Measurements from ENCODE around the gene MIEN1.

DNA sequence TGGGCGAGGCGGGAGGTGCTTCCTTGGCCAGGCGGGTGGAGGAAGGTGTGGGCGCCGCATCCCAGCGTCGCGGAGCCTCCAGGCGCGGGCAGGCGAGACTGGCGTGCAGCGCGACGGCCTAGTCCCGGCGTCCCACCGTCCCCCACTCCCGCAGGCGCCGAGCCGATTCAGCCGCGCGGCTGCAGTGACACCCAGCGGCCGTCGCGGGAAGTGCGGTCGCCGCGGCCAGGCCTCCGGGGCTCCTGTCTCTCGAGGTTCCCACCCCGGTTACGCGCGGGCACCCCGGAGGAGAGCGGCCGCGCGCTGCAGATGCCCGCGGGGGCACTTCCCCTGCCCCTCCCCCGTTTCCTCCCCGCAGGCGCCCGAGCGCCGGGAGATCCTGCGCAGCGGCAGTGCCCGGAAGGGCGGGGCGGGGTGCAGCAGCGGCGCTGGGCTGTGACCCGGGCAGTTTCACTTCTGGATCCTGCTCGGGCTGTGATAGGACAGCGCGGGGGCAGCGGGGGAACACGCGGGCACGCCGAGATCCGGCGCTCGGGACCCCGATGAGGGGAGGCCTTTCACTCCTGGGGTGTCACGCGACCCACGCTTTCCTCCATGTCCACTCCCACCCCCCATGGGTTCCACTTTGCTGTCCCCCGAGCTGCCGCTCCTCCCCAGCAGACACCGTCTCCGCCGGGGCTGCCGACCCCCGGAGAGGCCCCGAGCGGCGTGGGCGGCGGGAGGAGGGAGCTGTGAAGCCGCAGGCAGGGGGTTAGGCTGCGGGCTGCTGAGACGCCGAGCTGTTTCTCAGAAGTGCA lies 24.0 kb upstream of the MIEN1 start:
- TF ChIP-seq, protein P1, sequence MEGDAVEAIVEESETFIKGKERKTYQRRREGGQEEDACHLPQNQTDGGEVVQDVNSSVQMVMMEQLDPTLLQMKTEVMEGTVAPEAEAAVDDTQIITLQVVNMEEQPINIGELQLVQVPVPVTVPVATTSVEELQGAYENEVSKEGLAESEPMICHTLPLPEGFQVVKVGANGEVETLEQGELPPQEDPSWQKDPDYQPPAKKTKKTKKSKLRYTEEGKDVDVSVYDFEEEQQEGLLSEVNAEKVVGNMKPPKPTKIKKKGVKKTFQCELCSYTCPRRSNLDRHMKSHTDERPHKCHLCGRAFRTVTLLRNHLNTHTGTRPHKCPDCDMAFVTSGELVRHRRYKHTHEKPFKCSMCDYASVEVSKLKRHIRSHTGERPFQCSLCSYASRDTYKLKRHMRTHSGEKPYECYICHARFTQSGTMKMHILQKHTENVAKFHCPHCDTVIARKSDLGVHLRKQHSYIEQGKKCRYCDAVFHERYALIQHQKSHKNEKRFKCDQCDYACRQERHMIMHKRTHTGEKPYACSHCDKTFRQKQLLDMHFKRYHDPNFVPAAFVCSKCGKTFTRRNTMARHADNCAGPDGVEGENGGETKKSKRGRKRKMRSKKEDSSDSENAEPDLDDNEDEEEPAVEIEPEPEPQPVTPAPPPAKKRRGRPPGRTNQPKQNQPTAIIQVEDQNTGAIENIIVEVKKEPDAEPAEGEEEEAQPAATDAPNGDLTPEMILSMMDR (IDR thresholded peaks at IDR 0.05; ENCODE audit: low read depth, low read length): peak; percentile 61
- TF ChIP-seq EZH2phosphoT487 (IDR thresholded peaks at IDR 0.05; ENCODE audit: low read depth): no peak

All from OCI-LY3 (cell line).